GM19035 (cell line): ENCODE measurements around the gene ZFP92.
"Not testable (repeated sequence)": the region's sequence is repeated elsewhere in the genome, so short reads cannot be mapped to it uniquely, and the experiment has no call there.

ENCODE experiments used
- ATAC-seq: cut with Tn5 transposase; IDR thresholded peaks from one replicate; pipeline ENCODE4 v1.9.1; 2021; ENCODE audit not compliant: unreplicated experiment

Gene ZFP92

GRCh38 chrX:153384973-153385372, 26.3 kb upstream of the ZFP92 start:
- ATAC-seq: not testable (repeated sequence)

DNA sequence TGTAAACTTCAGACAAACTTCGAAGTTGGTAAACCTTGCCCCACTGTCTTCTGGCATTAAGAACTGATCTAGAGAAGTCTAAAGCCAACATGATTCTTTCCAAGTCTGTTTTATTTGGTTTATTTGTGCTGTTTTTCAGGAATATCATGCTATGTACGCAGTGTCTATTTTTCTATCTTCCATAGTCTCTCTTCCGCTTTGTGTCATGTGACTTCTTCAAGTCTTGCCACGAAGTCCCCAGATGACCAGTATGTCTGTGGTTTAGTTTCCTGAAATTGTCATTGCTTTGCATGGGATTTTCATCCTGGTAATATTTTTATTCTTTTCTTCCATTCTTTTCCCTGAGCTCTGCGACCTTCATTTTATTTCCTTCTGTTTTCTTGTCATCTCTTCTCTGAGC, 25.2 kb upstream of the ZFP92 start:
- ATAC-seq: no peak

DNA sequence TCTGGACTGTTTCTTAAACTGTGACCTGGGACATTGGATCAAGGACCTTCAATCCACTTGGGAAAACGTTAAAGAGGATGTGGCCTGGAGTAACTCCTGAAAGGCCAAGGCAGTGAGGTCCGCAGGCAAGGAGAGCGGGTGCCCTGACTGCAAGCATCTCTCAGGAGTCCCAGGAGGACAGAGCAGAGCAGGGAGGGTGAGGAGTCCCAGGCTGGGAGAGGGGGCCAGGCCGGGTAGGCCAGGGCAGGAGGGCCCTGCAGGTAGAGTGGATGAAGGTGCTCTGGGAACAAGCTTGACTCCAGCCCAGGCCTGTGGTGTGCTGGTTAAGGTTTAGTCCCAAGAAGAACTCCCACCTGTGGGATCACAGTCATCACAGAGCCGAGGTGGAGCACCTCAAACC, 23.9 kb upstream of the ZFP92 start:
- no peak for ATAC-seq

DNA sequence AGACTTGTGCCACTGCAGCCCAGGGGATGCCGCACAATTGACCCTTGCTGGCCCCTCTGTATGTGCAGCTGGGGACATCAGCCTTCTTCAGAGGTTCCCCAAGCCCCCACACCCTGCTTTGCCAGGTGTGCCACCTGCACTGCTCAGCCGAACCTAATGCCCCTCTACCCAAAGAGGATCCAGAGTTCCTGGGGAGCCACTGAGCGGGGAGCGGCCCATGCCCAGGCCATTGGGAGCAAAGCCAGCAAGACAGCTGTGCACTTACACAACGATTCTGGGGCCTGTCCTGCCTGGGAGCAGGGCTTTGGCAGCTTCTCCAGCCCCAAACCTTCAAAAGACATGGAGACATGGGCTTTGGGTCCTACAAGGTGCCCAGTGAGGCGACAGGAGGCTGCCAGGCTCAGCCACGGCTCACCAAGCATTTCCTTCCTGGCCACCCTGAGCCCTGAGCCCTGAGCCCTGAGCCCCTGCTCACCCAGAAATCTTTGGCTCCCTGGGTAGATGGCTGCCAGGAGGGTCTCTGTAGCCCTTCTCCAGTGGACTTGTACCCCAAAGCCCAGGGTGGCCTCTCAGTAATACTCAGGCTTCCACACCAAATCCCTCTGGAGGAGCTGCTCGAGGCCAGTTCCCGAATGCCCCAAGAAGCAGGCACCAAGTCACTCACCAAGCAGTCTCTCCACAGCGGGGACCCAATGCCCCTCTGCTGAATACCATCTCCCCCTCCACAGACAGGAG, 23.1 kb upstream of the ZFP92 start:
- ATAC-seq: no peak

GRCh38 chrX:153388722-153389459, 22.4 kb upstream of the ZFP92 start:
- no peak for ATAC-seq

- ATAC-seq: not testable (repeated sequence)
These were observed 21.9 kb upstream of the ZFP92 start for GRCh38 chrX:153389460-153389768.

- no peak for ATAC-seq
These were observed 18.5 kb upstream of the ZFP92 start for GRCh38 chrX:153392642-153393321.

DNA sequence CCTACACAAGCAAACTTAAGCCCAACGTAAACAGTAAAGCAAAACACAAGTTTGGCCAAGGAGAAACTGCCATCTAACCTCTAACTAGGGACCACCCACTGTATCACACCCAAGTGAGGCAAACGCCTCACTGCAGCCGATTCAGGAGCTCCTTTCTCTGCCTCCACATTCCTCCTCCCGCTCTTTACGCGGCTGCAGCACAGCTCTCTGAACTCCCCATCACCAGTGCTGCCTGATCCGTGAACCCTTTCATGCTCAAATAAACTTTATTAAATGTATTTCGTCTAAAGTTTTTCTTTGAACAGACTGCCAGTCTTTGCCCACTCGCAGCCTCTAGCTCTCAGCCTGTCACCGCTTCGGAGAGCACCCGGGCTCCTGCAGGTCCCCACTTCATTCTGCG, 16.7 kb upstream of the ZFP92 start:
- no peak for ATAC-seq

GRCh38 chrX:153395613-153396319, 15.5 kb upstream of the ZFP92 start:
- ATAC-seq: no peak

DNA sequence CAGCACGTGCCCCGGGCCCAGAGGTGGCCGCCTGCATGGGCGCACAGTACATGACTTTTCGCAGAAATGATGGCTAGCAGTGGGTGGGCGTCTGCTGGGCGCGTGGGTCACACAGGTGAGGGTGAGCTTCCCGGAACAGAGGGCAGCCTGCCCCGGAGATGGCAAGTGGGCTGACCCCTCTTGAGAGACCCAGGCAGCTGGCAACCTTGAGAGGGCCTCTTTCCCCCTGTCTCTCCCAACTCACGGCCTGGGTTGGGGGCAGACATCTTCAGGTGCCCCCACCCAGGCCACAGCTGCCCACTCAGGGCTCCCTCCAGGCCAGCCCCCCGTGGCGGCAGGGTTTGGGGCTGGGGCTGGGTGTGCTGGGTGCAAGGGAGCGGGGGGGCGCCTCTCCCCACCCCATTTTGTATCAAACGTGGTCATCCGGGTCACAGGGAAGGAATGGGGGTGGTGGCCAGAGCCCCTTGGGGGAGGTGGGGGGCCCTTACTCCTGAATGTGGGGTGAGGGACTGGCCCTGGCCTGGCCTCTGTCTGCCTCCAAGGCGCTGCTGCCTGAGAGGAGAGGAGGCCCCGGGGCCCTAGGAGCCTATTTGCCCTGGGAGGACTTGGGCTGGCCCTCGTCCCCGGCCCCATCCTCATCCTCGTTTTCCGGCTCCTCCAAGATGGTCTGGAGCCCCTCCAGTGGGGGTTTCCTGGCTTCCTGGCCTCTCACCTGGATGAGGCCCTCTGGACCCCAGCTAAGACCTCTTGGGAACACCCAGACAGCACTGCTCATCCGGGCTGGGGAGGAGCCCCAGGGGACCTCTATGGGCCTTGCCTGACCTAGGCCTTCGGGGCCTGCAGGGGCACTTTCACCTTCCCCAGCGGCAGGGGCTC, 14.7 kb upstream of the ZFP92 start:
- no peak for ATAC-seq

GRCh38 chrX:153397256-153397960, 13.9 kb upstream of the ZFP92 start:
- no peak for ATAC-seq

- no peak for ATAC-seq
These were observed 12.9 kb upstream of the ZFP92 start for GRCh38 chrX:153398275-153398960.

- ATAC-seq: no peak
These were observed 10.8 kb upstream of the ZFP92 start for GRCh38 chrX:153400146-153401132.

DNA sequence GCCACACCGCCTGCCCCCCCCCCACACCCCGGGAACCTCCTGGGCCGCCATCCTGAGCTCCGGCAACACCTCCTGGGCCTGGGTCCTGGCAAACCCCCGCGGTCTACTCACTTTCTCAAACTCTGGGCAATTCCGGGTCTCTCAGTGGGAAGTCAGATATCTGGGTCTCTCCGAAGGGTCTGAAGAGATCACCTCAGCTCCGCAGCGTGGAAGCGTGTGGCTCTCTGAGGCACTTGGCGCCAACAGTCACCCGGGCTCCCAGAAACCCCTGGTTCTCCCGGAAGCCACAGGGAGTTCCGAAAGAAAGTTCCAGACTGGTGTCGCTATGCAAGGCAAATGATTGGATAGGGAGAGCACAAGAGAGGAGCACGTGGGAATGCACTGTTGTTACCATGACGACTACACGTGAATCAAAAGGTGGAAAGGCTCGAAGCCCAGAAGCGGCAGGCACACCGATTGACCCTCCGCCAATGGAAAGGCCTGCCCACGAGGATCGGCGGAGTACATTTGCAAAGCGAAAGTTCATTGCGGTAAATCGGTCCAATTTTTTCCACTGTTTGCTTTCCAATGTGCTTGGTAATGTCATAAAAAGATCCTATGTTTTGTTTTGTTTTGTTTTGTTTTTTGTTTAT, 10.0 kb upstream of the ZFP92 start, which contains the start of gene PNMA6E:
Gene PNMA6E, minus strand, starts transcription at position 218 of the 632 bp plus-strand sequence. CDS start 2,501 bp downstream, outside the sequence.
- no peak for ATAC-seq

DNA sequence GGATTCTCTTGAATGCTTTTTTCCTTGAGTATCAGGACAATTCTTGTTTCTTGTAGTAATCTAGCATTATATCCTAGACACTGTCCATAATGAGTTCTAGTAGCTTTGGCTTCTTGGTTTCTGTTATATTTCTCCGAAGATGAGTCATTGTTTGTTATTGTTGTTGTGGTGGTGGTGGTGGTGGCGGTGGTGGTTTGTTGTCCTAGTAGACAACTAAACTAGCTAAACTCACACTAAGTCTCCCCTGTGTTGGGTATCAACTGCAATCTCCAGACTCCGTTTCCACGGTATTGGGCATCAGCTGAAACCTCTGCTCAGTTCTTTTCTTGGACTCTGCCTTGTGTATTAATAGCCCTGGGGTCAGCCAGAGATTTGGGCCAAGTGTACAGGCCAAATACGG, 6.9 kb upstream of the ZFP92 start:
- ATAC-seq: not testable (repeated sequence)

- ATAC-seq: no peak
These were observed 5.8 kb upstream of the ZFP92 start for GRCh38 chrX:153405426-153405825.

- ATAC-seq: no peak
These were observed 5.3 kb upstream of the ZFP92 start for GRCh38 chrX:153406011-153406410.

GRCh38 chrX:153406903-153407302, 4.4 kb upstream of the ZFP92 start:
- ATAC-seq: no peak
